ENCODE results near the gene MAPK9. TPM values are rescaled to one million over a fixed set of nuclear protein-coding genes. Genes with fewer than 3 reads are reported as not detected.
A peak's percentile ranks its signal among the peaks of the same experiment; 100 is the strongest.

The MAPK9 gene
- total and polyA plus RNA-seq, 2 experiments from 2014 or later: 22.5 to 23.7 TPM

DNA sequence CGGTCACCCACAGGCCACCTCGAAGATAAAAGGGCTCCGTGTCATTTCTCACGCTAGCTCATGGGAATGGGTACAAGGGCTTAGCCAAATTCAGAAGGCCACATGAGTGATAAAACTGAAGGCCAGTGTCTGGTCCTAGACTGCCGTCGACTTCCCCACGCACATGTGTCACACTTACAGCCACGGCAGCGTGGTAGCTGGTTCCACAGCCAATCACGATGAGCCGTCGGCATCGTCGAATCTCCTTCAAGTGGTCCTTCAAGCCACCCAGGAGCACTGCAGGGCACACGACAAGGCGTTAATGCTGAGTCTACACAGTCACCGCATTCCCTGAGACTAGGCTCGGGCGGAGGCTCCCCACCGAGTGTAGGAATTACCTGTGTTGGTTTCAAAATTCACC is 24.7 kb upstream of the MAPK9 start:
- Histone ChIP-seq H3K4me3 (no peak overlapping the region), H2AFZ (no peak overlapping the region), H3K36me3 (ENCODE audit: low read depth) (peaks cover 26% of the 10 kb centered on the region), H3K27ac (no peak overlapping the region), H3K79me2 (ENCODE audit: insufficient read depth) (no peaks in the 10 kb centered on the region), H3K27me3 (replicated peaks; ENCODE audit: insufficient read depth) (no peaks in the 10 kb centered on the region), H3K9ac (no peak overlapping the region), H4K20me1 (ENCODE audit: insufficient read depth) (no peaks in the 10 kb centered on the region), H3F3A (ENCODE audit: insufficient read depth) (no peaks in the 10 kb centered on the region), H3K9me3 (ENCODE audit: low read depth) (no peaks in the 10 kb centered on the region), H3K9me2 (ENCODE audit: insufficient read depth) (no peaks in the 10 kb centered on the region), H3K4me1 (ENCODE audit: insufficient read depth) (no peaks in the 10 kb centered on the region), H3K4me2 (ENCODE audit: unreplicated experiment) (no peak overlapping the region)
- DNase-seq: no peak
- WGBS, 2 experiments (ENCODE audit: low coverage in 1 of 2, low lambda C conversion rate in 2 of 2, missing lambda C conversion rate in 2 of 2): 96% methylated on average over 20 of the region's 20 CpGs
- no peak for TF ChIP-seq EZH2 (IDR thresholded peaks at IDR 0.05; ENCODE audit: insufficient read depth, poor library complexity, severe bottlenecking)
- no peak for TF ChIP-seq EZH2phosphoT487 (IDR thresholded peaks at IDR 0.05; ENCODE audit: insufficient read depth, low read depth)
- in situ Hi-C loops (cut with MboI): no loop called here

- H3K4me1 ChIP-seq (ENCODE audit: insufficient read depth): no peaks in the 10 kb centered on the region
- peak; percentile 64 for DNase-seq
- in situ Hi-C loops (cut with MboI): no loop called here
Observed at GRCh38 chr5:180315762-180316212, 23.9 kb upstream of the MAPK9 start.

GRCh38 chr5:180313677-180314505 is 22.0 kb upstream of the MAPK9 start:
- Histone ChIP-seq H3K4me3 (no peak overlapping the region), H3K27ac (no peak overlapping the region), H3K36me3 (ENCODE audit: low read depth) (peaks cover 25% of the 10 kb centered on the region; the same call in 1 of the 2 replicates), H4K20me1 (ENCODE audit: insufficient read depth) (no peaks in the 10 kb centered on the region), H3F3A (ENCODE audit: insufficient read depth) (no peaks in the 10 kb centered on the region), H3K27me3 (replicated peaks; ENCODE audit: insufficient read depth) (no peaks in the 10 kb centered on the region), H3K4me1 (ENCODE audit: insufficient read depth) (no peaks in the 10 kb centered on the region), H3K4me2 (ENCODE audit: unreplicated experiment) (no peak overlapping the region), H3K79me2 (ENCODE audit: insufficient read depth) (no peaks in the 10 kb centered on the region), H2AFZ (no peak overlapping the region), H3K9ac (no peak overlapping the region), H3K9me3 (ENCODE audit: low read depth) (no peaks in the 10 kb centered on the region), H3K9me2 (ENCODE audit: insufficient read depth) (no peaks in the 10 kb centered on the region)
- no peak for DNase-seq
- 92 to 94% methylated on average over 38 to 50 of the region's 50 CpGs for WGBS, 2 experiments (ENCODE audit: low coverage in 1 of 2, low lambda C conversion rate in 2 of 2, missing lambda C conversion rate in 2 of 2)
- in situ Hi-C loops (cut with MboI): no loop called here
- TF ChIP-seq EZH2 (IDR thresholded peaks at IDR 0.05; ENCODE audit: insufficient read depth, poor library complexity, severe bottlenecking) (no peak), EZH2phosphoT487 (IDR thresholded peaks at IDR 0.05; ENCODE audit: insufficient read depth, low read depth) (no peak)

More at GRCh38 chr5:180315762-180316212, 23.9 kb upstream of the MAPK9 start:
- Histone ChIP-seq H3K4me2 (ENCODE audit: unreplicated experiment) (no peak overlapping the region), H3K27me3 (replicated peaks; ENCODE audit: insufficient read depth) (no peaks in the 10 kb centered on the region), H2AFZ (no peak overlapping the region), H3K79me2 (ENCODE audit: insufficient read depth) (no peaks in the 10 kb centered on the region), H3K9me2 (ENCODE audit: insufficient read depth) (no peaks in the 10 kb centered on the region), H3F3A (ENCODE audit: insufficient read depth) (no peaks in the 10 kb centered on the region), H3K27ac (no peak overlapping the region), H3K9ac (no peak overlapping the region), H3K4me3 (no peak overlapping the region), H3K36me3 (ENCODE audit: low read depth) (peaks cover 25% of the 10 kb centered on the region), H3K9me3 (ENCODE audit: low read depth) (no peaks in the 10 kb centered on the region), H4K20me1 (ENCODE audit: insufficient read depth) (no peaks in the 10 kb centered on the region)
- TF ChIP-seq EZH2 (IDR thresholded peaks at IDR 0.05; ENCODE audit: insufficient read depth, poor library complexity, severe bottlenecking) (no peak), EZH2phosphoT487 (IDR thresholded peaks at IDR 0.05; ENCODE audit: insufficient read depth, low read depth) (no peak)
- 76 to 80% methylated on average over 9 of the region's 9 CpGs for WGBS, 2 experiments (ENCODE audit: low coverage in 1 of 2, low lambda C conversion rate in 2 of 2, missing lambda C conversion rate in 2 of 2)

GRCh38 chr5:180311216-180311615 is 19.3 kb upstream of the MAPK9 start:
- H3K9ac ChIP-seq: no peak overlapping the region
- no peaks in the 10 kb centered on the region for H3F3A ChIP-seq (ENCODE audit: insufficient read depth)
- no peak overlapping the region for H3K27ac ChIP-seq
- H3K4me3 ChIP-seq: no peak overlapping the region
- no peaks in the 10 kb centered on the region for H3K79me2 ChIP-seq (ENCODE audit: insufficient read depth)
- TF ChIP-seq EZH2 (IDR thresholded peaks at IDR 0.05; ENCODE audit: insufficient read depth, poor library complexity, severe bottlenecking) (no peak), EZH2phosphoT487 (IDR thresholded peaks at IDR 0.05; ENCODE audit: insufficient read depth, low read depth) (no peak)
- H3K4me2 ChIP-seq (ENCODE audit: unreplicated experiment): no peak overlapping the region
- no peaks in the 10 kb centered on the region for H3K9me2 ChIP-seq (ENCODE audit: insufficient read depth)
- H3K27me3 ChIP-seq (replicated peaks; ENCODE audit: insufficient read depth): no peaks in the 10 kb centered on the region
- H3K9me3 ChIP-seq (ENCODE audit: low read depth): no peaks in the 10 kb centered on the region
- no peaks in the 10 kb centered on the region for H4K20me1 ChIP-seq (ENCODE audit: insufficient read depth)
- DNase-seq: no peak
- no peaks in the 10 kb centered on the region for H3K4me1 ChIP-seq (ENCODE audit: insufficient read depth)
- peaks cover 15% of the 10 kb centered on the region; the same call in 1 of the 2 replicates for H3K36me3 ChIP-seq (ENCODE audit: low read depth)
- WGBS, 2 experiments (ENCODE audit: low coverage in 1 of 2, low lambda C conversion rate in 2 of 2, missing lambda C conversion rate in 2 of 2): 97 to 99% methylated on average over 11 of the region's 11 CpGs
- in situ Hi-C loops (cut with MboI): no loop called here
- H2AFZ ChIP-seq: no peak overlapping the region
